Heart right ventricle (tissue), 16 donors: Measurements from ENCODE around the gene NRXN3. TPM values are rescaled to one million over a fixed set of nuclear protein-coding genes. Genes with fewer than 3 reads are reported as not detected.

ENCODE experiments used
- ATAC-seq, 8 donors: fragments of 200-7000 bp; cut with Tn5 transposase; one replicate each; pipeline ENCODE4 v1.9.1; 2020; ENCODE audit warnings: mild to moderate bottlenecking in 8 of 8, moderate library complexity in 8 of 8, moderate number of reproducible peaks in 1 of 8
- DNase-seq, 2 donors: peaks; one replicate each; pipeline ENCODE4 v3.0.0-alpha.2; 2020
- H3K27ac ChIP-seq, 10 donors: fragments of 200-600 bp; sonication (generic) in 2 of 10; one replicate each; pipeline versions ENCODE4 v1.5.0 to v1.8.0; 2020 to 2022; ENCODE audit warnings: mild to moderate bottlenecking in 3 of 10
- H3K27me3 ChIP-seq, 7 donors: fragments of 200-600 bp; one replicate each; pipeline ENCODE4 v1.8.0; 2021 to 2022; ENCODE audit warnings: mild to moderate bottlenecking in 2 of 7
- H3K36me3 ChIP-seq, 9 donors: fragments of 200-600 bp; sonication (generic) in 1 of 9; one replicate each; pipeline versions ENCODE4 v1.5.0 to v1.8.0; 2020 to 2022; ENCODE audit warnings: mild to moderate bottlenecking in 2 of 9
- H3K4me1 ChIP-seq, 9 donors: fragments of 200-600 bp; sonication (generic) in 1 of 9; one replicate each; pipeline versions ENCODE4 v1.5.0 to v1.8.0; 2020 to 2022; ENCODE audit warnings: mild to moderate bottlenecking in 4 of 9
- H3K4me3 ChIP-seq, 10 donors: fragments of 200-600 bp; sonication (generic) in 2 of 10; one replicate each; pipeline versions ENCODE4 v1.5.0 to v1.8.0; 2020 to 2022; ENCODE audit warnings: mild to moderate bottlenecking in 7 of 10, moderate library complexity in 2 of 10
- H3K9me3 ChIP-seq, 11 donors: fragments of 200-600 bp in 10 of 11; sonication (generic) in 2 of 11; one replicate each; pipeline versions ENCODE4 v1.5.0 to v1.8.0; 2013 to 2022; ENCODE audit warnings: mild to moderate bottlenecking in 2 of 11, control low read depth in 1 of 11, moderate library complexity in 1 of 11
- WGBS, 2 donors: extraction: QIAGEN DNeasy Blood & Tissue Kit; methylation state at CpG; one replicate each; pipeline ENCODE4 v1.1.7; 2013; ENCODE audit warnings: inconsistent platforms in 1 of 2; 5-methylcytosine and 5-hydroxymethylcytosine counted together
- intact Hi-C, 10 donors: fragments of 100-400 bp; cut with DNase I; formaldehyde crosslinking; loops; one replicate each; pipeline versions ENCODE4 v1.11.1 to v1.14.2; 2022
- polyA plus RNA-seq, 2 donors: library from polyadenylated mRNA; stranded (reverse); fragments of 200-250 nt; gene quantifications; one replicate each; pipeline ENCODE4 v1.2.3, GENCODE V29; 2013
- total RNA-seq, 10 donors: library from RNA; stranded (reverse); fragmentation: NEBNext Ultra II Directional in 3 of 10; extraction: Animal tissue kit (Norgen Biotek cat#: 25700) in 3 of 10; gene quantifications; one replicate each; pipeline versions ENCODE4 v1.2.1 to v1.2.4, GENCODE V29; 2021 to 2023
- TF ChIP-seq, protein P1 (sequence below), 9 donors: fragments of 200-600 bp; sonication (generic) in 2 of 9; IDR thresholded peaks; one replicate each; pipeline versions ENCODE4 v1.5.0 to v1.8.0; 2021 to 2022; ENCODE audit warnings: antibody characterized with exemption in 9 of 9, mild to moderate bottlenecking in 5 of 9, moderate library complexity in 1 of 9
- donor health status: Arrhythmogenic right ventricular cardiomyopathy.
- donor health status: ischemic (EF 13 %, LVEDD 7.1; RV severe dilation, severe dysfunction).
- donor health status: healthy with polysubstance abuse.
- donor health status: DM: no; HTN: yes; CAD: no.
- donor health status: DM: no; HTN: no; CAD: no.
- donor health status: ischemic (EF 25% LVEDD 6.9; RV normal size, moderate dysfunction).
- donor health status: ischemic (EF 25% LVEDD 5.7; RV mildly dilated, moderate dysfunction).
- donor health status: healthy.
- donor health status: DM: yes; HTN: yes; CAD: no.
- donor health status: Ischemic cardiomyopathy.
- donor health status: ischemic (EF 35%, LVEDD 5.7; RV mildly dilated, moderate dysfunction).
- donor health status: nonischemic (EF 11% LVEDD 7.7; RV severe dilation, severe dysfunction).
- donor health status: DM: yes; HTN: yes; CAD: no.
- donor health status: PGD.
- donor health status: ischemic (EF 29% LVEDD 5.4; RV normal size, mild dysfunction).
- donor health status: nonischemic (EF 23%, LVEDD 6.1; RV moderate dilation, normal function).

The NRXN3 gene
- total and polyA plus RNA-seq, 12 donors, result 0.23 to 1.8 (median 0.87) TPM

- H3K4me1 ChIP-seq, result no peaks in the 10 kb centered on the region
- H3K4me3 ChIP-seq, result no peak overlapping the region
- ATAC-seq, result no peak
- H3K27me3 ChIP-seq, result peaks cover 0 to 3% (median 0%) of the 10 kb centered on the region in 7 donors
- TF ChIP-seq, protein P1, sequence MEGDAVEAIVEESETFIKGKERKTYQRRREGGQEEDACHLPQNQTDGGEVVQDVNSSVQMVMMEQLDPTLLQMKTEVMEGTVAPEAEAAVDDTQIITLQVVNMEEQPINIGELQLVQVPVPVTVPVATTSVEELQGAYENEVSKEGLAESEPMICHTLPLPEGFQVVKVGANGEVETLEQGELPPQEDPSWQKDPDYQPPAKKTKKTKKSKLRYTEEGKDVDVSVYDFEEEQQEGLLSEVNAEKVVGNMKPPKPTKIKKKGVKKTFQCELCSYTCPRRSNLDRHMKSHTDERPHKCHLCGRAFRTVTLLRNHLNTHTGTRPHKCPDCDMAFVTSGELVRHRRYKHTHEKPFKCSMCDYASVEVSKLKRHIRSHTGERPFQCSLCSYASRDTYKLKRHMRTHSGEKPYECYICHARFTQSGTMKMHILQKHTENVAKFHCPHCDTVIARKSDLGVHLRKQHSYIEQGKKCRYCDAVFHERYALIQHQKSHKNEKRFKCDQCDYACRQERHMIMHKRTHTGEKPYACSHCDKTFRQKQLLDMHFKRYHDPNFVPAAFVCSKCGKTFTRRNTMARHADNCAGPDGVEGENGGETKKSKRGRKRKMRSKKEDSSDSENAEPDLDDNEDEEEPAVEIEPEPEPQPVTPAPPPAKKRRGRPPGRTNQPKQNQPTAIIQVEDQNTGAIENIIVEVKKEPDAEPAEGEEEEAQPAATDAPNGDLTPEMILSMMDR (IDR thresholded peaks at IDR 0.05), result no peak
- H3K9me3 ChIP-seq, result no peaks in the 10 kb centered on the region
- H3K36me3 ChIP-seq, result no peaks in the 10 kb centered on the region
- intact Hi-C loops, result no loop called here
- WGBS, 2 donors, result 57 to 66% methylated on average over 2 of the region's 2 CpGs
- DNase-seq, result no peak
- no peak overlapping the region for H3K27ac ChIP-seq
Observed at GRCh38 chr14:79357307-79357706, 1187.1 kb downstream of the NRXN3 start.

DNA sequence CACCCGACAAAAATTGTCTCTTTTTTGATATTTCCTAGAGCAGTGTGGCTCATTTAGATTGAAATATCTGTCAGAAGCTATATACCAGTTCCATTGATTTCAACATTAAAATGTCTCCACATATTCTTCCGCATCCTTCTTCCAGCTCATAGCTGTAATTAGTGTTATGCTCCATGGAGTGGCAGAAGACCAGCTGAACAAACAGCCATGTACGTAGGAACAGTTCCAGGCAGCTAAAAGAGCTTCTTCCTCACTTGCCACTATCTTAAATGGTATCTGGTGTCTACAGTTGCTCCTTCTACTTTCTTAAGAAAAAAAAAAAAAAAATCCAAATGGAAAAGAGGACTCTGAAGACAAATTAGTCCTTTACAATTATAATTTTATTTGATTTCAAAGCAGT lies 1193.1 kb downstream of the NRXN3 start:
- ATAC-seq, result no peak
- no peaks in the 10 kb centered on the region for H3K4me1 ChIP-seq

DNA sequence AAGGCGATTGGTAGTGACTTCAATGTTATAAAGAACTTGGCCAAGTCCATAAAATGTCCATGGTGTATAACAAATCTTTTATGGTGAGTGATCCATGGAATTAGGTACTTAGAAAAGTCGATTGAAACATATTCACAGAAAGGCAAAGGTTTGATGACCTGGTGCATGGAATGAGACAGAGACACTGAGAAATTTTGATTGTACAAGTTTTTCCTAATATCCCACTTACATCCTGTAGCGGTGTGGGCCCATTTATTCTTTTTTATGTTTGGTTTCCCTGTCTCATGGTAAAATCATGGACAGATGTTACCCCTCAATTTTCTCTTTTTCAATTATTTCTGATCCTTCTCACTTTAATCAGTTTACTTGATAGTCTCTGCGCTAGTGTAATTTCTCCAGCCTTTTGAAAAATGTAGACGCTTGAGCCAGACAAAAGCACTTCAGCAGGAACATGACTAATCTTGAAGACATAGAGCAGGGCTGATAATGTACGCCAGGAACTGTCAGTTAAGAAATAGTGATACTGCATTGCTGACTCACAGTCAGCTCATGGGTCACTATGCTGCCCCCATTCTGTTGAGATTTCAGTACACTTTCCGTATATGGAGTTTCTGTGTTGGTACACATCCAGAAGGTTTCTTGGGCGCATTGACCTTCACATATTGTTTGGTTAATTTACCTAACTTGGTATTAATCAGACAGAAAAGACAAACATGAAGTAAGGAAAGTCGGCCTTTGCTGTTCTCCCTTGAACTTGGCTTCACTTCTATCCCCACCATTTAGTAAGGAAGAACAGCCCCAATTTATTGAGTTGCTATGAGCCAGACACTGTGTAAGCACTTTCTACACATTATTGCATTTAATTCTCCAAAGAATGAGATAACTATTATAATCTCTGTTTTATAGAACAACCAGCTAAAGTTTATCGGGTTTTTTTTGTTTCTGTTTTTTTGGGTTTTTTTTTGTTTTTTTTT lies 1199.5 kb downstream of the NRXN3 start:
- Histone ChIP-seq H3K27me3 (no peaks in the 10 kb centered on the region), H3K4me1 (no peaks in the 10 kb centered on the region), H3K36me3 (no peaks in the 10 kb centered on the region), H3K4me3 (no peak overlapping the region), H3K27ac (no peak overlapping the region), H3K9me3 (peaks cover 0 to 5% (median 0%) of the 10 kb centered on the region in 11 donors)
- 51 to 53% methylated on average over 10 of the region's 10 CpGs for WGBS, 2 donors
- intact Hi-C loops, result loop anchor here in 1 of 10 donors (10.0 kb wide), 1 partner anchor 675 kb away; no protein-coding TSS in a partner anchor
- DNase-seq (no peak), ATAC-seq (peak in 1 of 8 donors; percentile 55)
- TF ChIP-seq, protein P1 (IDR thresholded peaks at IDR 0.05), result no peak

More for the DNA sequence above, 1193.1 kb downstream of the NRXN3 start:
- no peaks in the 10 kb centered on the region for H3K9me3 ChIP-seq
- intact Hi-C loops, result loop anchor here in 1 of 10 donors (10.0 kb wide), 1 partner anchor 682 kb away; no protein-coding TSS in a partner anchor
- H3K27ac ChIP-seq, result no peak overlapping the region
- WGBS, 2 donors, result 77% methylated on average over 3 of the region's 3 CpGs
- no peak for DNase-seq
- TF ChIP-seq, protein P1 (IDR thresholded peaks at IDR 0.05), result no peak
- no peak overlapping the region for H3K4me3 ChIP-seq
- no peaks in the 10 kb centered on the region for H3K36me3 ChIP-seq
- H3K27me3 ChIP-seq, result no peaks in the 10 kb centered on the region

DNA sequence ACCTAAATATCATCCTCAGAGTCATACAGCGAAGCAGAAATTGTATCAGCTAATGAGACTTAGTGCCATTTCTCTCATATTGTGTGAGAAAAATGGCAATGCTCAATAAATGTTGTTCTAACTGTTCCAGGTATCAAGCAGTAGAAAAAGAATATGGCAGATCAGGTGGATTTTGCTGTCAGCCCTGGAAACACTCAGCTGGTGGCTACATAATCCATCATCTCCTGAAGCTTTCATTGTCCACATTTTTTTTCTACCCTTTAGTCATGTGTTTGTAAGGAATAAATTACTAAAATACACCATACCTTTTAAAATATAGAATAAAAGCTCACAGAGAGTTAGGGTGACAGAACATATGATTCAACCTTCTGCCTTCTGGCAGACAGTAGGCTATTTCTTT lies 1200.8 kb downstream of the NRXN3 start:
- H3K4me1 ChIP-seq, result no peaks in the 10 kb centered on the region
- no peaks in the 10 kb centered on the region for H3K36me3 ChIP-seq
- H3K27ac ChIP-seq, result no peak overlapping the region
- DNase-seq (no peak), ATAC-seq (no peak)
- WGBS, 2 donors, result 84 to 94% methylated on average over 1 of the region's 1 CpG
- TF ChIP-seq, protein P1 (IDR thresholded peaks at IDR 0.05), result no peak
- intact Hi-C loops, result no loop called here
- H3K4me3 ChIP-seq, result no peak overlapping the region
- H3K9me3 ChIP-seq, result peaks cover 0 to 5% (median 0%) of the 10 kb centered on the region in 11 donors
- no peaks in the 10 kb centered on the region for H3K27me3 ChIP-seq
